D721Med (cell line): ENCODE measurements around the gene LRP2.

ENCODE experiments used
- DNase-seq: peaks from one replicate; pipeline ENCODE4 v3.0.0; 2011; ENCODE audit warnings: low spot score; ENCODE audit not compliant: insufficient read length
- FAIRE-seq: peaks from 2 replicates; lab custom pipeline; 2011; peaks lifted over from hg19 to GRCh38; lab: Jason Lieb, UNC
- TF ChIP-seq, protein P1 (sequence below): IDR thresholded peaks from 2 replicates; pipeline ENCODE4 v1.5.1; 2012; ENCODE audit warnings: mild to moderate bottlenecking, control low read depth; ENCODE audit not compliant: insufficient read depth; ENCODE audit errors: missing control alignments

LRP2 gene

DNA sequence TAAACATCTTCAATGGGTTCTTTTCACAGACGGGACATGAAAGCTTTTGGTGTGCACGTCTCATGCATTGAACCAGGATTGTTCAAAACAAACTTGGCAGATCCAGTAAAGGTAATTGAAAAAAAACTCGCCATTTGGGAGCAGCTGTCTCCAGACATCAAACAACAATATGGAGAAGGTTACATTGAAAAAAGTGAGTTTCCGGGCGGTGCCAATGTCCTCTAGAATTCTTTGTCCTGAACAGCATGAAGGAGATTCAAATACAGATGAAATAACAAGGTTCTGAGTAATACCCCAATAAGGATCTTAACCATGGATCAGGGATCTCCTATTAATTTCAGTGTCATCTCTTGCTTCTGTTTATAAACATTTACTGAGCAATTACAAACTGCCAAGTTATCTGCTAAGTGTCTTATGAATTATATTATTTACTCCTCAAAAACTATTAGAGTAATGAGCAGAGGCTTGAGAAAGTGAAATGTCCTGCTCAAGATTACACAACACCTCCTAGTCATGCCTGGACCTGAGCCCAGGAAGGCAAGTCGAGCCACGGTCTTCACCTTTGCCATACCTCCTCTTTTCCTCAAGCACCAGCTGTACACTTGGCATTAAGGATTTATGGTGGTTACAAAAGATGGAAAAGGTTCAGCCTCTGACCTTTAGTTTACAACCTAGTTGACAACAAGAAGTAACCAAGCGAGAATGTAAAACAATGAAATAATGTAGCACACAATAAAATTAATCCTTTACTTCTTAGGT lies 270.4 kb downstream of the LRP2 start:
- DNase-seq (no peak), FAIRE-seq (no peak)
- TF ChIP-seq, protein P1, sequence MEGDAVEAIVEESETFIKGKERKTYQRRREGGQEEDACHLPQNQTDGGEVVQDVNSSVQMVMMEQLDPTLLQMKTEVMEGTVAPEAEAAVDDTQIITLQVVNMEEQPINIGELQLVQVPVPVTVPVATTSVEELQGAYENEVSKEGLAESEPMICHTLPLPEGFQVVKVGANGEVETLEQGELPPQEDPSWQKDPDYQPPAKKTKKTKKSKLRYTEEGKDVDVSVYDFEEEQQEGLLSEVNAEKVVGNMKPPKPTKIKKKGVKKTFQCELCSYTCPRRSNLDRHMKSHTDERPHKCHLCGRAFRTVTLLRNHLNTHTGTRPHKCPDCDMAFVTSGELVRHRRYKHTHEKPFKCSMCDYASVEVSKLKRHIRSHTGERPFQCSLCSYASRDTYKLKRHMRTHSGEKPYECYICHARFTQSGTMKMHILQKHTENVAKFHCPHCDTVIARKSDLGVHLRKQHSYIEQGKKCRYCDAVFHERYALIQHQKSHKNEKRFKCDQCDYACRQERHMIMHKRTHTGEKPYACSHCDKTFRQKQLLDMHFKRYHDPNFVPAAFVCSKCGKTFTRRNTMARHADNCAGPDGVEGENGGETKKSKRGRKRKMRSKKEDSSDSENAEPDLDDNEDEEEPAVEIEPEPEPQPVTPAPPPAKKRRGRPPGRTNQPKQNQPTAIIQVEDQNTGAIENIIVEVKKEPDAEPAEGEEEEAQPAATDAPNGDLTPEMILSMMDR = no peak

DNA sequence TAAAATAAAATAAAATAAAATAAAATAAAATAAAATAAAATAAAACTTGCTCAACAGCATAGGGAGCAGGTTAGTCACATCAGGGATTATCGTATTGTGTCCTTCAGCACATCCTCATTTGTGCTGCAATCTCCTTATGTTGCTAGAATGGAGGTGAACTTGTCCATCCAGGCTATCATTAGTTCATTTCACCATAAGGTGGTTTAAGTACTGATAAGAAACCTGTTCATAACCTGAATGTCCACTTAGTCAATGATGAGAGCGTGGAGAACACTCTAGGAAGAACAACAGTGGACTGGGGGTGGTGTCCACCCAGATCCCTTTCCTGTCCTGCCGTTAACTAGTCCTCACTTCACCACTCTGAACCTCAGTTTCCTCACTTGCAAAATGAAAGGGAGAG lies 271.1 kb downstream of the LRP2 start:
- no peak for FAIRE-seq
- TF ChIP-seq, protein P1 = no peak
- DNase-seq = no peak

DNA sequence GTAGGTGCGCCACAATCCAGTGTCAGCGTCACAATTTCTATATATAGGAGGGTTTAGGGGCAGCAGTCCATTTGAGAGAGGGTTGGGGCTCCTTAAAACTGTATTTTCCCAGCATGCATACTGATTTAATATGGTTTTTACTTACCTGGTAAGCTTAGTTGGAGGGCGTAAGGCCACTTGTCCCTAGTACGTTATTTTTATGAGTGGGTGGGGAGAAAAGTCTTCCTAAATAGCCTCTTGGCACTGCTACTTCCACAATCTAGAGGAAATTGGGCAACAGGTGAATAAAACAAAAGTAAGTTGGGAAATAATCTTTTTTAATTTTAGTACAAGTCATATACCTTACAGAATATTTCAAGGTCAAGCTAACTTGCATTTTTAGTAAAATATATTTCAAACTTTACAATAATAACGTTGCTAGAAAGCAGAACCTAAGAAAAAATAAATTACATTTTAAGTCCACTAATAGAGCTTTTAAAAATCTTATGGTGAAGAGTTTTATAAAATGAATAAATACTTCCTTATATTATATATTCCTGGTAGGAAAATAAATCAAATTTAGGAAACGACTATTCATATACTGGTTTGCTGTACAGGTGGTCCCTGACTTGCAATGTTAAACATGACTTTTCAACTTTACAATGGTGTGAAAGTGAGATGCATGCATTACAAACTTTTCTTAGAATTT lies 272.1 kb downstream of the LRP2 start:
- FAIRE-seq (no peak), DNase-seq (no peak)
- TF ChIP-seq, protein P1 = no peak

DNA sequence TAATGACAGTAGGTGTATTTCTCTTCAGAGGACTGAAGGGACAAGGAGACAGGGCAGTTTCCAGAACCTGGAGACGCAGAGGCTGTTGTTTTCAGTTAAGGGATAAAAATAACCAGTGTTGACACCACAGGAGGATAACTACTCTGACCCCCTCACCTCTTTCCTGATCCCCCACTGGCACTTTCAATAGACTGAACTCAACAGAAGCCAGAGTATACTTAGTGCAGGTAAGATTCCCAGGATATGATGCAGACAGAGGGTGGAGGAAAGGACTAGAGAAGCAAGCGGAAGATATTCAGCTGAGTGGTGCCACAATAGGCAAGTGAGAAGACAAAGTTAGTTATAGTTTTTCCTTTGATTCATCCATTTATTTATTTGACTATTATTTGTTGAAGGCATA lies 273.2 kb downstream of the LRP2 start:
- DNase-seq (no peak), FAIRE-seq (no peak)
- TF ChIP-seq, protein P1 = no peak

DNA sequence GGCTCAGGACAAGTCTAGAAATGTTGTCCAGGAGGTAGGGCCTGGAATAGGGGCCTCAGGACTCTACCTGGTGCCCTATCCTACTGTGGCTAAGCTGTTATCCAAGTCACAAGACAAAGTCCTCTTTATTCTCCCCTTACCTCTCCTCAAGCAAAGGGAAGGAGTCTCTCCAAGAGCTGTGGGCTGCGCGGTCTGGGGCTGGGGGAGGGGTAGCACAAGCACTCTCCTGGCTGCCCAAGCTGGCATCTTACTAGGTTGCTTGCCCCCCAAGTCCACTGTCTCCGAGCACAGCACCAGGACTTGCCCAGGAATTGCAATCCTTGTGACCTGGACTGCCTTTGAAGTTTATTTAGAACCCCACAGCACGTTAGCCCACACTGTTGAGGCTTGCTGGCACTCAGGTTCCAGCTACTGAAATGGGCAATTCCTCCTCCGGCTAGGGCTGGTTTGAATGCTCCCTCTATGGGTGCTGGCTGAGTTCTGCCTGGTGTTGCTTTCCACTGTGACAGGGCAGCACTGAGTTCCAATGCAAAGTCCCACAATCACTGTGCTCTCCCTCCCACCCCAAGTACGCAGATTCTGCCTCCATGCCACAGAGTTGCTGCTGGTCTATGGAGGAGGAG lies 274.5 kb downstream of the LRP2 start:
- DNase-seq = no peak
- no peak for FAIRE-seq
- TF ChIP-seq, protein P1 = no peak

DNA sequence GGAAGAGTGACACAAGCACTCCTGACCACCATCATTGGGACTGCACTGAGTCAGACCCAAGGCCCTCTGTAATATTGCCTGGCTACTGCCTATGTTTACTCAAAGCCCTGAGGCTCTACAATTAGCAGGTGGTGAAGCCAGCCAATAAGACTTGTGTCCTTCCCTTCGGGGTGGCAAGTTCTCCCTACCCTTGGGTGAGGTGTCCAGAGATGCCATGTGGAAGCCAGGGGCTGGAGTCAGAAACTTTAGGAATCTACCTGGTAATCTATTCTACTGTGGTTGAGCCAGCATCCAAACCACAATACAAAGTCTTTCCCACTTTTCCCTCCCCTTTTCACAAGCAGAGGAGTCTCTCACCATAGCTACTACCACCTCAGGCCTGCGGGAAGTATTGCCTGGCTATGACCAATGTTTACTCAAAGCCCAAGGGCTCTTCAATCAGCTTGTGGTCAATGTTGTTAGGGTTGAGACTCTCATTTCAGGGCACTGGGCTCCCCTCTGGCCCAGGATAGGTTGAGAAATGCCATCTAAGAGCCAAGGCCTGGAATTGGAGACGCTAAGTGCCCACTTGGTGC lies 275.4 kb downstream of the LRP2 start:
- TF ChIP-seq, protein P1 = no peak
- DNase-seq = no peak
- no peak for FAIRE-seq
